Skin epidermis (tissue), 12 donors: ENCODE results near the gene NME9.
"Not testable (repeated sequence)": the region's sequence is repeated elsewhere in the genome, so short reads cannot be mapped to it uniquely, and the experiment has no call there.

Experiments used
- H3K27ac ChIP-seq, 21 experiments: fragments of 200-600 bp; sonication (generic) in 11 of 21; one replicate each; pipeline ENCODE4 v1.5.0; 2020; ENCODE audit warnings: mild to moderate bottlenecking in 3 of 21, inconsistent platforms in 2 of 21, moderate library complexity in 2 of 21
- H3K4me3 ChIP-seq, 7 experiments: fragments of 200-600 bp; sonication (generic) in 2 of 7; one replicate each; pipeline ENCODE4 v1.5.0; 2020; ENCODE audit warnings: inconsistent platforms in 2 of 7, mild to moderate bottlenecking in 2 of 7, moderate library complexity in 1 of 7

The NME9 gene, protein sequence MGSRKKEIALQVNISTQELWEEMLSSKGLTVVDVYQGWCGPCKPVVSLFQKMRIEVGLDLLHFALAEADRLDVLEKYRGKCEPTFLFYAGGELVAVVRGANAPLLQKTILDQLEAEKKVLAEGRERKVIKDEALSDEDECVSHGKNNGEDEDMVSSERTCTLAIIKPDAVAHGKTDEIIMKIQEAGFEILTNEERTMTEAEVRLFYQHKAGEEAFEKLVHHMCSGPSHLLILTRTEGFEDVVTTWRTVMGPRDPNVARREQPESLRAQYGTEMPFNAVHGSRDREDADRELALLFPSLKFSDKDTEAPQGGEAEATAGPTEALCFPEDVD

GRCh38 chr3:138329127-138329983 is at the start of gene NME9:
Gene NME9, minus strand, starts transcription at chr3:138329851. Its CDS starts 516 bp downstream, at chr3:138329335.
- peak within 1 kb of the TSS; percentile 30 to 52 (median 48) for H3K4me3 ChIP-seq
- H3K27ac ChIP-seq = peak within 1 kb of the TSS in 12 of 21 experiments; percentile 10 to 71 (median 45)

DNA sequence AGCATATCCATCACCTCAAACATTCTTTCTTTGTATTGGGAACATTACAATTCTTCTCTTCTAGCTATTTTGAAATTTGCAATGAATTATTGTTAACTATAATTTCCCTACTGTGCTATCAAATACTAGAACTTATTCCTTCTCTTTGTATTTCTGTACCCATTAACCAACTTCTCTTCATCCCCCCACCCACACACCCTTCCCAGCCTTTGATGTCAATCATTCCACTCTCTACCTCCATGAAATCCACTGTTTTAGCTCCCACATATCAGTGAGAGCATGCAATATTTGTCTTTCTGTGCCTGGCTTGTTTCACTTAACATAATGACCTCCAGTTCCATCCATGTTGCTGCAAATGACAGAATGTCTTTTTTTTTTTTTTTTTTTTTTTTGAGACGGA is 49.3 kb upstream of the NME9 start:
- no peak overlapping the region for H3K27ac ChIP-seq
- no peak overlapping the region for H3K4me3 ChIP-seq

GRCh38 chr3:138378331-138378730 is 48.7 kb upstream of the NME9 start:
- H3K27ac ChIP-seq = no peak overlapping the region
- no peak overlapping the region for H3K4me3 ChIP-seq

GRCh38 chr3:138377804-138378203 is 48.2 kb upstream of the NME9 start:
- Histone ChIP-seq H3K27ac (no peak overlapping the region), H3K4me3 (no peak overlapping the region)

GRCh38 chr3:138377212-138377611 is 47.6 kb upstream of the NME9 start:
- H3K4me3 ChIP-seq, H3K27ac ChIP-seq: not testable (repeated sequence)

DNA sequence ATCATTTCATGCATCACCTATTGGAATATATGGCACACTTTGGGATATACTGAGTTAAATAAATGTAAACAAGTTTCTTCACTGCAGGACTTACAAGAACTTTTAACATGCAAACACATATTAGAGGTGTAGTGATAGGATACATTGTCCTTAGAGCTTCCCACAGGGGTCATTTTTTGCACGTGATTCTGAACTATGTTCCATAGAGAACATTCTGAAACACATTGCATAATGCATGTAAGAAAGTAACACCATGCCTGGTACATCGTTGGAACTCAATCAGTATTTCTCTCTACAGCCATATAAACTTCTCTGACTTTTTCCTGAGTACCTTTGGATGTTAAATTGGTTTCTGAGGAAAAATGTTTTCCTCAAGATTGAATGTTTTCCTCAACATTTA is 47.0 kb upstream of the NME9 start:
- Histone ChIP-seq H3K27ac (no peak overlapping the region), H3K4me3 (no peak overlapping the region)

DNA sequence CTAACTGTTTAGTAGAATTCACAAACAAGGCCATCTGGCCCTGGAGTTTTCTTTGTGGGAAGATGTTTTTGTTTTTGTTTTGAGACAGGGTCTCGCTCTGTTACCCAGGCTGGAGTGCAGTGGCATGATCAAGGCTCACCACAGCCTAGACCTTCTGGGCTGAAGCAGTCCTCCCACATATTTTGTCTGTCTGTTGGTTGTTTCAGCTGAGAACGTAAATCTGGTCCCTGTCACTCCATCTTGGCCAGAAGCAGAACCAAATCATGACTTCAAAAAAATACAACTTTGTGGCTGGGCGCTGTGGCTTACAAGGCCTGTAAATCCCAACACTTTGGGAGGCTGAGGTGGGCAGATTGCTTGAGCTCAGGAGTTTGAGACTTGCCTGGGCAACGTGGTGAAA is 45.8 kb upstream of the NME9 start:
- no peak overlapping the region for H3K27ac ChIP-seq
- H3K4me3 ChIP-seq = no peak overlapping the region

DNA sequence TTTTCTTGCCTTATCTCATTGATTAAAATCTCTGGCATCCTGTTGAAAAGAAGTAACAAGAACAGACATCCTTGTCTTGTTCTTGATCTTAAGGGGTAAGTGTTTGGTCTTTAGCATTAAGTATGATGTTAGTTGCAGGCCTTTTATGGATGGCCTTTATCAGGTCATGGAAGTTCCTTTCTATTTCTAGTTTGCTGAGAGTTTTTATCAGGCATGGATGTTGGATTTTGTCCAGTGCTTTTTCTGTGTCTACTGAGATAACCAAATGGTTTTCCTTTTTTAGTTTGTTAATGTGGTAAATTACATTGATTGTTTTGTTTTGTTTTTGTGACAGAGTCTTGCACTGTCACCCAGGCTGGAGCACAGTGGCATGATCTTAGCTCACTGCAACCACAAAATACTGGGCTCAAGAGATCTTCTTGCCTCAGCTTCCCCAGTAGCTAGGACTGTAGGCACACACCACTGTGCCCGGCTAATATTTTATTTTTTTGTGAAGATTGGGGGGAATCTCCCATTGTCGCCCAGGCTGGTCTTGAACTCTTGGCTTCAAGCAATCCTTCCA is 45.0 kb upstream of the NME9 start:
- Histone ChIP-seq H3K4me3 (no peak overlapping the region), H3K27ac (no peak overlapping the region)

DNA sequence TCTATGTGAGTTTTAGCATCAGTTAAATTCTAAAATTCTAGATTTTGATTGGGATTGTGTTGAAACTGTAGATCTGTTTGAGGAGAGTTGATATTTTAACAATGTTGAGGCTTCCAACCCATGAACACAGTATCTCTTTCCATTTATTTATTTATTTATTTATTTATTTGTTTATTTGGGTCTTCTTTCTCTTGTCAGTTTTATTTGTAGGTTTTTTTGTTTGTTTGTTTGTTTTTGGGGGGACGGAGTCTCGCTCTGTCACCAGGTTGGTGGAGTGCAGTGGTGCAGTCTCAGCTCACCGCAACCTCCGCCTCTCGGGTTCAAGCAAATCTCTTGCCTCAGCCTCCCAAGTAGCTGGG is 44.1 kb upstream of the NME9 start:
- no peak overlapping the region for H3K4me3 ChIP-seq
- H3K27ac ChIP-seq = no peak overlapping the region

GRCh38 chr3:138373087-138373735 is 43.6 kb upstream of the NME9 start:
- no peak overlapping the region for H3K27ac ChIP-seq
- H3K4me3 ChIP-seq = no peak overlapping the region

- Histone ChIP-seq H3K4me3 (no peak overlapping the region), H3K27ac (no peak overlapping the region)
Measured at GRCh38 chr3:138371070-138371965, 41.7 kb upstream of the NME9 start.

DNA sequence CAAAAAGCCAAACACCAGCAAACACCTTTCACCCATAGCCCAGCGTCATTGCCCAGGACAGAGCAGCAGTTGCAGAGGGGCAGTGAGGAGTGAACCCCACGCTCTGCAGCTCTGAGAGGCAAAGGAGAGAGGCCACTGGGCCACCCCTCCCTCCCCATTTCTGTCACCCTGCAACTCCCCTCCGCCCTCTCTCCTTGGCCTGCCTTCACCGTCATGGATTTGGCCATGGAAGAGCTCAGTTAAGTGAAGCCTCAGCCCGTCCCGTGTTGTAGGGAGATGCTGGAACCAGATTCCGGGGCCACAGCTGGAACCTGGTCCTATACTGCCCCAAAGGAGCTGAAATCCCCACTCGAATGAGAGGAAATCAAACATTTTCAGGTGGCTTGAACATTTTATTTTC is 40.7 kb upstream of the NME9 start:
- Histone ChIP-seq H3K4me3 (no peak overlapping the region), H3K27ac (no peak overlapping the region)

- H3K27ac ChIP-seq = peak overlapping the region in 2 of 21 experiments; percentile 4 to 11
- H3K4me3 ChIP-seq = no peak overlapping the region
Measured at GRCh38 chr3:138369151-138369900, 39.7 kb upstream of the NME9 start.

DNA sequence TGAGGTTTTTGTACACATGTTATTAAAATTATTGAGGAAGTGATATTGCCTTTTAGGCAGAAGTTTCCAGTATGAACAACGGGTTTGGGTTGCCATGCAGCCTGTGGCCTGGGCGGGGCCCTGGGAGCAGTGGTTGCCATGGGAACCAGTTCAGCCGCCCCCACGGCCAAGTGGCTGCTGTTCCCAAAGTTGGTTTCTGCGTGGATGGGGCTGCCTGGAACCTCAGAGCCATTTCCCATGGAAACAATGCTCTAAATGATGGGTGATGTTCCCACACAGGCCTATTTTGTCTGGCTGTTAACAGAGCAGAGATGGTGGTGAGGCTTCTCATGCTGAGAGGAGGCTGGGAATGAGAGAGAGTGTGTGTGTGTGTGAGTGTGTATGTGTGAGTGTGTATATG is 38.3 kb upstream of the NME9 start:
- Histone ChIP-seq H3K27ac (peak overlapping the region in 4 of 21 experiments; percentile 49 to 74 (median 56)), H3K4me3 (no peak overlapping the region)

- Histone ChIP-seq H3K27ac (peak overlapping the region in 10 of 21 experiments; percentile 16 to 74 (median 50)), H3K4me3 (no peak overlapping the region)
Measured at GRCh38 chr3:138367326-138367850, 37.7 kb upstream of the NME9 start.

DNA sequence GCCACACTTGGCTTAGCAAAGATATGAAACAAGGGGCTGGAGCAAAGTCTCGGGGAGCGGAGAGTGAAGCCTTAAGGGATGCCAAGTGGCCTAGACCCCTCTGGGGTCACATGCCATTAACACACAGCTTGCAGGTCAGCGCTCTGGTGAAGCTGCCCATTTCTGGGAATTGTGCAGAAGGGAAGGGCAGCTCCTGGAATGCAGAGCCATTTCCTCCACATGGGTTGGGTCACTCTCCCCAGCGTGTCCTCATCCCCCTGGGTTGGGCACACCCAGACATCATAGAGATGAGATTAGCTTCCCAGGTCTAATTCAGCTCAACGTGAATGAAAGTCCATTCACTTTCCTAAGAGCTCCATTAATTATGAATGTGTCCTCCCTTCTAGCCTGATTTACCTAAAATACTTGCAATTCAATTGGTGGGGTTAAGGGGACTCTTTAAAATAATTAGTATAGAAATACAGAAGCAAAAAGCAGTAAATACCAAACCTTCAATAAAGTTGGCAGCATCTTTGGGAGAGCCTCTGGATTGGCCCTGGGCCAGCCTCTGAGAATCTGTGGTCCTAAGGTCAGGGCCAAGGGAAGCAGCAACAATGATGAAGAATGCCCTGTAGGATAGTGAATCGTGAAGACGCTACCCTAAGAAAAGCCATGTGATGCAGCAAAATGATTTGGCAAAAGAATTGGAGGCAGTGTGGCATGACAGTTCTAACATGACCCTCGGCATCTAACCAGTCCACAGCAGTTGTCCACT is 36.5 kb upstream of the NME9 start:
- H3K4me3 ChIP-seq = no peak overlapping the region
- peak overlapping the region in 1 of 21 experiments; percentile 16 for H3K27ac ChIP-seq

DNA sequence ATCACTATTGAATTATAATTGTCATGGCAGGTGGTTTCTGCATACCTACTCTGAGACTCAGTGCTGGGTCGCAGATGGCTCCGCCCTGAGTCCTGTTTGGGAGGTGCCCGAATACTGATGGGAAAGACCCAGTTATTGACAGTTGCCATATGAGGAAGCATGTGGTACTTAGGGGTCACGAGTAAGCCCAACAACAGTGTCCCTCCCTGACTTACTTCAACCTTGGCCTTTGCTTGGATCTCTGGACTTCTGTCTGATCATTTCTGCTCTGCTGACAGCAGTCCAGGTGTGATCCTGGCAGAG is 35.6 kb upstream of the NME9 start:
- Histone ChIP-seq H3K27ac (no peak overlapping the region), H3K4me3 (no peak overlapping the region)
